ENCODE measurements around the gene GUCY1A1.
A peak's percentile ranks its signal among the peaks of the same experiment; 100 is the strongest.

Gene GUCY1A1

DNA sequence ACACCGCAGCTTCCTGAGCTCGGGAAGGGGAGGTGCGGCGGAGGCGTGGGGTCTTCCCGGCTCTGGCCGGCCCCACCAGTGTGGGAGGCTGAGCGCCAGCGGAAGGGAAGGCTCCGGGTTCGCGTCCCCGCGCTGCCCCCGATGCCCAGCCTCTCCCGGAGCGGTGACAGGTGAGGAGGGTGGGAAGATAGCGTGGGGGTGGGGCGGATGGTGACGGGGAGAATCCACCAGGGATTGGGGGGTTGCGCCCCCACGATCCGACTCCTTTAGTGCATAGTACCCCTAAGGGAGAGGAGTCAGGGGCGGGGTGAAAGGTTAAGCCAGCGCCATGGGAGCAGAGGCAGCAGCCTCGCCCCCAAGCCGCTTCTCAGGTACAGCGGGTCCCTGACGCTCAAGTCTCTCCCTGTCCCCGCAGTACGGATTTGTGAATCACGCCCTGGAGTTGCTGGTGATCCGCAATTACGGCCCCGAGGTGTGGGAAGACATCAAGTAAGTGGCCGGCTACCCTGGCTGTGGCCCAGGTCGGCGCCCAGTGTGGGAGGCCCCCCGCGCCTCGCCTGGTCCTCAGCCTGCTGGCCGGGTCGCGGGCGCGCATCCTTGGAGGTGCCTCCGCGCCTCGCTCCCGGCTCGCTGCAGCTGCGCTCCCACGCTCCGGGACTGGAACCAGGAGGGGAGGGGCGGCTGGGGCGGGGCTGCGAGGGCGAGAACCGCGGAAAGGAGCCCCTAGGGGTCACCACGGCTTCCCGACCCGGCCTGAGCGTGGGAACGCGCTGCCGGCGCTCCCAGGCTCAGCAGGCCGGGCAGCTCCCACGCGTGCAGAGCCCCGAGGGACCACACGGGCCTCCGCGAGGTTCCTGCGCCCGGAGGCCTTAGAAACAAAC is 93.0 kb downstream of the GUCY1A1 start:
- no peaks in the 10 kb centered on the region for H3K4me1 ChIP-seq (ENCODE audit: control insufficient read depth, insufficient read depth, low read length)
- ChIA-PET CTCF (no interaction called here), POLR2A (interaction anchor here (1.0 kb wide), 1 partner anchor 54 kb away, joined by 3 read pairs; no protein-coding TSS in a partner anchor)
- H3K27ac ChIP-seq (ENCODE audit: extremely low read depth, low read depth, low read length), result peak overlapping the region; percentile 85; the same call in 1 of the 2 replicates
- no peaks in the 10 kb centered on the region for H3K36me3 ChIP-seq (ENCODE audit: control insufficient read depth in 2 of 2, insufficient read depth in 1 of 2, low read length in 2 of 2)
- peak overlapping the region; percentile 68 for H3K4me3 ChIP-seq (ENCODE audit: low read depth, low read length)
- H3K9me3 ChIP-seq (ENCODE audit: control insufficient read depth, insufficient read depth, low read depth, low read length), result no peaks in the 10 kb centered on the region
- TF ChIP-seq HOXD13 (CRISPR knock-in tag; IDR thresholded peaks at IDR 0.05; ENCODE audit: borderline replicate concordance) (no peak), EGR2 (tag by site-specific recombination; IDR thresholded peaks at IDR 0.05; ENCODE audit: low read depth) (peak; percentile 70; the same call in 1 of the 2 replicates), ZNF146 (tag by site-specific recombination; IDR thresholded peaks at IDR 0.05) (no peak), HOXC10 (CRISPR knock-in tag; IDR thresholded peaks at IDR 0.05) (0 out of 2 replicates have a peak, but pooled peaks have one; percentile 17), ZNF707 (tag by site-specific recombination; IDR thresholded peaks at IDR 0.05) (no peak), ZNF610 (tag by site-specific recombination; IDR thresholded peaks at IDR 0.05; ENCODE audit: borderline replicate concordance) (0 out of 2 replicates have a peak, but pooled peaks have one; percentile 5), ZNF600 (tag by site-specific recombination; IDR thresholded peaks at IDR 0.05) (0 out of 2 replicates have a peak, but pooled peaks have one; percentile 24), ZIC2 (tag by site-specific recombination; IDR thresholded peaks at IDR 0.05) (peak; percentile 24), BCL11A (tag by site-specific recombination; IDR thresholded peaks at IDR 0.05; ENCODE audit: low read depth) (no peak), ZNF121 (tag by site-specific recombination; IDR thresholded peaks at IDR 0.05) (no peak), ZNF768 (tag by site-specific recombination; IDR thresholded peaks at IDR 0.05) (no peak), ZBTB8A (tag by site-specific recombination; IDR thresholded peaks at IDR 0.05) (peak; percentile 15; the same call in 1 of the 2 replicates), GLIS1 (tag by site-specific recombination; IDR thresholded peaks at IDR 0.05) (peak; percentile 71), ZBTB20 (tag by site-specific recombination; IDR thresholded peaks at IDR 0.05) (0 out of 2 replicates have a peak, but pooled peaks have one; percentile 27), ZNF426 (tag by site-specific recombination; IDR thresholded peaks at IDR 0.05) (no peak), ZNF394 (tag by site-specific recombination; IDR thresholded peaks at IDR 0.05; ENCODE audit: borderline replicate concordance) (no peak), ZNF335 (tag by site-specific recombination; conservative IDR thresholded peaks at IDR 0.05) (peak; percentile 49), GLIS2 (tag by site-specific recombination; IDR thresholded peaks at IDR 0.05) (peak; percentile 84), ZNF350 (tag by site-specific recombination; IDR thresholded peaks at IDR 0.05) (no peak)
- TF ChIP-seq, protein P1, sequence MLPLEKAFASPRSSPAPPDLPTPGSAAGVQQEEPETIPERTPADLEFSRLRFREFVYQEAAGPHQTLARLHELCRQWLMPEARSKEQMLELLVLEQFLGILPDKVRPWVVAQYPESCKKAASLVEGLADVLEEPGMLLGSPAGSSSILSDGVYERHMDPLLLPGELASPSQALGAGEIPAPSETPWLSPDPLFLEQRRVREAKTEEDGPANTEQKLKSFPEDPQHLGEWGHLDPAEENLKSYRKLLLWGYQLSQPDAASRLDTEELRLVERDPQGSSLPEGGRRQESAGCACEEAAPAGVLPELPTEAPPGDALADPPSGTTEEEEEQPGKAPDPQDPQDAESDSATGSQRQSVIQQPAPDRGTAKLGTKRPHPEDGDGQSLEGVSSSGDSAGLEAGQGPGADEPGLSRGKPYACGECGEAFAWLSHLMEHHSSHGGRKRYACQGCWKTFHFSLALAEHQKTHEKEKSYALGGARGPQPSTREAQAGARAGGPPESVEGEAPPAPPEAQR (tag by site-specific recombination; IDR thresholded peaks at IDR 0.05), result no peak
- TF ChIP-seq, protein P2, sequence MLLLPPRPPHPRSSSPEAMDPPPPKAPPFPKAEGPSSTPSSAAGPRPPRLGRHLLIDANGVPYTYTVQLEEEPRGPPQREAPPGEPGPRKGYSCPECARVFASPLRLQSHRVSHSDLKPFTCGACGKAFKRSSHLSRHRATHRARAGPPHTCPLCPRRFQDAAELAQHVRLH (tag by site-specific recombination; IDR thresholded peaks at IDR 0.05), result no peak
- TF ChIP-seq, protein P3, sequence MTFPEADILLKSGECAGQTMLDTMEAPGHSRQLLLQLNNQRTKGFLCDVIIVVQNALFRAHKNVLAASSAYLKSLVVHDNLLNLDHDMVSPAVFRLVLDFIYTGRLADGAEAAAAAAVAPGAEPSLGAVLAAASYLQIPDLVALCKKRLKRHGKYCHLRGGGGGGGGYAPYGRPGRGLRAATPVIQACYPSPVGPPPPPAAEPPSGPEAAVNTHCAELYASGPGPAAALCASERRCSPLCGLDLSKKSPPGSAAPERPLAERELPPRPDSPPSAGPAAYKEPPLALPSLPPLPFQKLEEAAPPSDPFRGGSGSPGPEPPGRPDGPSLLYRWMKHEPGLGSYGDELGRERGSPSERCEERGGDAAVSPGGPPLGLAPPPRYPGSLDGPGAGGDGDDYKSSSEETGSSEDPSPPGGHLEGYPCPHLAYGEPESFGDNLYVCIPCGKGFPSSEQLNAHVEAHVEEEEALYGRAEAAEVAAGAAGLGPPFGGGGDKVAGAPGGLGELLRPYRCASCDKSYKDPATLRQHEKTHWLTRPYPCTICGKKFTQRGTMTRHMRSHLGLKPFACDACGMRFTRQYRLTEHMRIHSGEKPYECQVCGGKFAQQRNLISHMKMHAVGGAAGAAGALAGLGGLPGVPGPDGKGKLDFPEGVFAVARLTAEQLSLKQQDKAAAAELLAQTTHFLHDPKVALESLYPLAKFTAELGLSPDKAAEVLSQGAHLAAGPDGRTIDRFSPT (tag by site-specific recombination; IDR thresholded peaks at IDR 0.05), result 0 out of 2 replicates have a peak, but pooled peaks have one; percentile 6
- TF ChIP-seq, protein P4, sequence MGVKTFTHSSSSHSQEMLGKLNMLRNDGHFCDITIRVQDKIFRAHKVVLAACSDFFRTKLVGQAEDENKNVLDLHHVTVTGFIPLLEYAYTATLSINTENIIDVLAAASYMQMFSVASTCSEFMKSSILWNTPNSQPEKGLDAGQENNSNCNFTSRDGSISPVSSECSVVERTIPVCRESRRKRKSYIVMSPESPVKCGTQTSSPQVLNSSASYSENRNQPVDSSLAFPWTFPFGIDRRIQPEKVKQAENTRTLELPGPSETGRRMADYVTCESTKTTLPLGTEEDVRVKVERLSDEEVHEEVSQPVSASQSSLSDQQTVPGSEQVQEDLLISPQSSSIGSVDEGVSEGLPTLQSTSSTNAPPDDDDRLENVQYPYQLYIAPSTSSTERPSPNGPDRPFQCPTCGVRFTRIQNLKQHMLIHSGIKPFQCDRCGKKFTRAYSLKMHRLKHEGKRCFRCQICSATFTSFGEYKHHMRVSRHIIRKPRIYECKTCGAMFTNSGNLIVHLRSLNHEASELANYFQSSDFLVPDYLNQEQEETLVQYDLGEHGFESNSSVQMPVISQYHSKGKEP (tag by site-specific recombination; IDR thresholded peaks at IDR 0.05), result 0 out of 2 replicates have a peak, but pooled peaks have one; percentile 3
- TF ChIP-seq, protein P5, sequence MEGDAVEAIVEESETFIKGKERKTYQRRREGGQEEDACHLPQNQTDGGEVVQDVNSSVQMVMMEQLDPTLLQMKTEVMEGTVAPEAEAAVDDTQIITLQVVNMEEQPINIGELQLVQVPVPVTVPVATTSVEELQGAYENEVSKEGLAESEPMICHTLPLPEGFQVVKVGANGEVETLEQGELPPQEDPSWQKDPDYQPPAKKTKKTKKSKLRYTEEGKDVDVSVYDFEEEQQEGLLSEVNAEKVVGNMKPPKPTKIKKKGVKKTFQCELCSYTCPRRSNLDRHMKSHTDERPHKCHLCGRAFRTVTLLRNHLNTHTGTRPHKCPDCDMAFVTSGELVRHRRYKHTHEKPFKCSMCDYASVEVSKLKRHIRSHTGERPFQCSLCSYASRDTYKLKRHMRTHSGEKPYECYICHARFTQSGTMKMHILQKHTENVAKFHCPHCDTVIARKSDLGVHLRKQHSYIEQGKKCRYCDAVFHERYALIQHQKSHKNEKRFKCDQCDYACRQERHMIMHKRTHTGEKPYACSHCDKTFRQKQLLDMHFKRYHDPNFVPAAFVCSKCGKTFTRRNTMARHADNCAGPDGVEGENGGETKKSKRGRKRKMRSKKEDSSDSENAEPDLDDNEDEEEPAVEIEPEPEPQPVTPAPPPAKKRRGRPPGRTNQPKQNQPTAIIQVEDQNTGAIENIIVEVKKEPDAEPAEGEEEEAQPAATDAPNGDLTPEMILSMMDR (tag by site-specific recombination; IDR thresholded peaks at IDR 0.05), result peak; percentile 46; the same call in 1 of the 2 replicates
- TF ChIP-seq, protein P6, sequence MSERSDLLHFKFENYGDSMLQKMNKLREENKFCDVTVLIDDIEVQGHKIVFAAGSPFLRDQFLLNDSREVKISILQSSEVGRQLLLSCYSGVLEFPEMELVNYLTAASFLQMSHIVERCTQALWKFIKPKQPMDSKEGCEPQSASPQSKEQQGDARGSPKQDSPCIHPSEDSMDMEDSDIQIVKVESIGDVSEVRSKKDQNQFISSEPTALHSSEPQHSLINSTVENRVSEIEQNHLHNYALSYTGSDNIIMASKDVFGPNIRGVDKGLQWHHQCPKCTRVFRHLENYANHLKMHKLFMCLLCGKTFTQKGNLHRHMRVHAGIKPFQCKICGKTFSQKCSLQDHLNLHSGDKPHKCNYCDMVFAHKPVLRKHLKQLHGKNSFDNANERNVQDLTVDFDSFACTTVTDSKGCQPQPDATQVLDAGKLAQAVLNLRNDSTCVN (tag by site-specific recombination; optimal IDR thresholded peaks at IDR 0.05), result peak; percentile 73
- TF ChIP-seq, protein P7, sequence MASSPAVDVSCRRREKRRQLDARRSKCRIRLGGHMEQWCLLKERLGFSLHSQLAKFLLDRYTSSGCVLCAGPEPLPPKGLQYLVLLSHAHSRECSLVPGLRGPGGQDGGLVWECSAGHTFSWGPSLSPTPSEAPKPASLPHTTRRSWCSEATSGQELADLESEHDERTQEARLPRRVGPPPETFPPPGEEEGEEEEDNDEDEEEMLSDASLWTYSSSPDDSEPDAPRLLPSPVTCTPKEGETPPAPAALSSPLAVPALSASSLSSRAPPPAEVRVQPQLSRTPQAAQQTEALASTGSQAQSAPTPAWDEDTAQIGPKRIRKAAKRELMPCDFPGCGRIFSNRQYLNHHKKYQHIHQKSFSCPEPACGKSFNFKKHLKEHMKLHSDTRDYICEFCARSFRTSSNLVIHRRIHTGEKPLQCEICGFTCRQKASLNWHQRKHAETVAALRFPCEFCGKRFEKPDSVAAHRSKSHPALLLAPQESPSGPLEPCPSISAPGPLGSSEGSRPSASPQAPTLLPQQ (tag by site-specific recombination; IDR thresholded peaks at IDR 0.05), result peak; percentile 14; the same call in 1 of the 2 replicates

All from HEK293 (cell line).